ENCODE measurements around the gene KEL.

The KEL gene

DNA sequence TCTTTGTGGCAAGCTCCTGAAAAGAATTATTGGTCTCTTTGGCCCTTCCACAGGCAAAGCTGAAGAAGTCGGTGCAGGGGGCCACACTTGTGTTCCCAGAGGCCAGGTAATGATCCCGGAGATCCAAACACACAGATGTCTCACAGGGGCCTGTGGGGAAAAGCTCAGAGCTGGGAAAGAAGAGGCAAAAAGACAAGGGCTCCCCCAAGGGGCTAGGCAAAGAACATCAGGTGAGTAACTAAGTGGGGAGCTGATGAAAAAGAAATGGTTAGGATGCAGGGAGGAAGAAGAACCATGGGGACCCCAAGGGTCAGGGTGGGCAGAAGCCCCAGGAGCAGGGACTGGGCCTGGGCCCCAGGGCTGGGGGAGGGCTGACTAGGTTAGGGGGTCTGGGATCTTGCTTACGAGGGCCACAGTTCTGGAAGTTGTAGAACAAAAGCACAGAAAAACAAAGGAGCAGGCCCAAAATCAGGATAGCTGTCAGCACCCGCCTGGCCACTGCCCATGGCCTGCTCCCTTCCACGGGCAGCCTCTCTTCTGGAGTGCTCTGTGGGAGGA is 1.1 kb downstream of the KEL start:
- no peak for DNase-seq (ENCODE audit: low spot score)

DNA sequence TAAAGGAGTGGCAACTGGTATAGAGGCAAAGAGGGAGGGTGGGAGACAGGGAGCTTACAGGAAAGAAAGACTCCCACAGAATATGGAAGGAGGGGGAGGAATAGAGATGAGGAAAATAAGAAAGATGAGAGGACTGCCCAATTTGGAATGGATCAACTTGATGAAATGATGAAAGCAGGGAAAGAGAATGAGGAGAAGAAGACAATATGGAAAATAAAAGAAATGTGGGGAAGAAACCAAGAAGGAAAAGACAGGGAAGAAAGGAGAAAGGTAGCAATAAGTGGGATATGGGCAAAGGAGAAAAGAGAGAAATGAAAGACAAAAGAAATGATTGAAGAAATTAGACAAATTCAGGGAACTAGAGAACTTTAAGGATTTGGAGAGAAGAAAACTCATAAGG is 3.0 kb downstream of the KEL start:
- DNase-seq (ENCODE audit: low spot score): no peak

DNA sequence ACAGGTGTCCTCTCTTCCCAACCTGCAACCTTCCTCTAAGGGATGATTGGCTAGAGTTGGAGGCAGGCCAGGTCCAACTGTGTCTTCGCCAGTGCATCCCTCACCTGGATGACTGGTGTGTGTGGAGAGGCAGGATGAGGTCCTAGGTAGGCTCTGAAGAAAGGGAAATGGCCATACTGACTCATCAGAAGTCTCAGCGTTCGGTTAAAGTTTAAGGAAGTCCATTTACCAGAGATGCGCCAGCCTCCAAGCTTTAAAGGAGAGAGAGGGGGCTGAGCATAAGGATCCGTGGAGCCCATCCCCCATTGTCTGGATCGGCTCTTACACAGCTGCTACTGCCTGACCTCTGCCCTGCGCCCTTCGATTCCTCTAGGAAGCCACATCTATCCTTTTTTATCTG is 4.4 kb downstream of the KEL start:
- no peak for DNase-seq (ENCODE audit: low spot score)

DNA sequence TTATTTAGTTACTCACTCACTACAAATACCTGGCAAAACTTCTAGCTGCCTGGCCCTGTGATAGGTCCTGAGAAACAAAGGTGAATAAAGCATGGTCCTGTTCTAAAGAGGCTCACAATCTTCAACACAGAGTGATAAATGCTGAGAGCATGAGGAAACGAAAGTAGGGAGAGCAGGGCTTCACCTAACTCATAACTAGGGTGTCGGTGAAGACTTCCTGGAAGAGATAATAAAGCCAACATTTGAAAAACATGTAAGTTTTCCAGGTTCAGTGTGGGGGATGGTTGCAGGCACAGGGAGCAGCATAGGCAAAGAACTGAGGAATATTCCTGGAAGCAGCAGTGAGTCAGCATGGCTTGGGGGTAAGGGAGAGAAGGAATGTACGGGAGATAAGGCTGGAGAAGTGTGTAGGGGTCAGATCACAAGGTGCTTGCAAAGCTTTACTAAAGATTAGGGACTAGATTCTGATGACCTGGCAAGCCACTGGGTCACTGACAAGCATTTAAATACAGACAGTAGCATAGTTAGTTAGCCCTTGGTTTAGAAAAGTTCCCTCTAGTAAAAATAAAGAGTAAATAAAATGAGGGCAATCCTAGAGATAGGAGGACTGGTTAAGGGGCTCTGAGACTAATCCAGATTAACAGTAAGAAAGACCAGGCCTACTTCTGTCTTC is 5.1 kb downstream of the KEL start:
- DNase-seq (ENCODE audit: low spot score): peak; percentile 42

DNA sequence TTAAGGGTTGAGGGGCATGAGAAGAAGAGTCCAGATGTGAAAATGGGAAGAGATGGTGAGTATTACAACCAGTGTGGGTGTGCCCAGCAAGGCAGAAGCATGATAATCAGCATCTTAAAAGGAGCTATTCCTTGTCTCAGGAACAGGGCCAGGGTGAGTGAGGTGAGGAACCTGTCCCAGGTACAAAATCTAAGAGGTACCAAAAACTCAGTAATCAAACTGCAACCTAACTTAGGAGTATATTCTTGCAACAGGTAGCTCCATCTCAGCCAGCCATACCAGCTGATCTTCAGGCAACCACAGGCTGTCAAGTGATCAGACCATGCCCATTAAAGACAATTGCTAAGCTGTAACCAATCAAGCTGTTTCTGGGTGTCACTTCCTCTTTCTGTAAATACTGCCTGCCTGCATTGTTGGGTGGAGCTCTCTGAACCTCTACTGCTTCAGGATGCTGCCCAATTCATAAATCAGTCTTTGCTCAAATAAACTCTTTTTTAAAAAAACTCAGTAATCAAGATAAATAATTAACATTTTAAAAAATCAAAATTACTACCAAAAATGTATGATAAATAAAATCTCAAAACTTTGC is 7.4 kb downstream of the KEL start:
- DNase-seq (ENCODE audit: low spot score): no peak

DNA sequence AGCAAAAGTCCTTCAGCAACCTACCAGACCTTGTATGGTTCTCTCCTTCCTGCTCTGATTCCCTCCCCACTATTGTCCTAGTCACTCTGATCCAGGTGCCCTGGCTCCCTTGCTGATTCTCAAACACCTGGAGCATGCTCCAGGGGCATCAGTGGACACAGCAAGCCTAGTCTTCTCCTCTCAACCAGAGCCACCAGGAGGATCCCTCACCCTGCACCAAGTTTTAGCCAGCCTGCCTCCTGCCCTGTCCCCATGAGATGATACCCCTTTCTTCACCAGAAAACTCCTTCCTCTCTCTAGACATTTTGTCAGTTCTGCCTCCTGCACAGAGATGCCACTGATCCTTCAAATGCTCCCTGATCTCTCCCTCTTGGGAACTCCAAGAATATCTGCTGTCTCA is 11.9 kb downstream of the KEL start:
- DNase-seq (ENCODE audit: low spot score): no peak

DNA sequence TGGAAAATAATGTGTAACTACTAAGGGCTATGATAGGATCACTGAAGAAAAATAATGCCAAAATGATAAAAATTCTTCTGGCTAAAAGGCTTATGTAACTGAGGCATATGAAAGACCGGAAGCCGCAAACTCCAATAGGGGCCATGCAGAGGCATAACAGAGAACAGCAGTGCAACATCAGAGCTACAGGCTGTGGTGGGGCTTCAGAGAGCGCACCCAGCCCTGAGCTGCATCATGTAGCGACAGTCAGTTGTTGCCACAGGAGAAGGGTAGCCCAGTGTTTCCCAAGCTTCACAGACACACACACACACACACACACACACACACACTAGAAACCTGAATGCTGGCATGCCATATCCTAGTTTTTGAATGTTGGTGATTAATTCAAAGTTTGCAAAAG is 13.6 kb downstream of the KEL start:
- no peak for DNase-seq (ENCODE audit: low spot score)

DNA sequence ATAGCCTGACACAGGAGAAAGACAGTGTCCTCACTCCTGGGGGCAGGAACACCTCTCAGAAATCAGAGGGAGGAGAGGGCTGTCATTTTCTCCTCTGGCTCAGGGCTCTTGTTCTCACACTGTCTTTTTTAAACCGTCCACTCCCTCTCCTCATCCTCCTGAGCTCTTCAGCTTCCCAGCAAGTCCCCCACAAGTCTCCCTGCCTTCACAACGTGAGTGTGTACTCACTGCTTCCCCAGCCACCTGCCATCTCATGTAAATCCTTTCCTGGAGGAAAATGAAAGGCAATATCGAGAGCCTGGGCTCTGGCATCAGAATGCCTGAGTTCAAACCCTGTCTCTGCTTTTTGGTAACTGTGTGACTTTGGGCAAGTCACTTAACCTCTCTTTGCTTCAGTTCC is 17.2 kb downstream of the KEL start:
- no peak for DNase-seq (ENCODE audit: low spot score)

DNA sequence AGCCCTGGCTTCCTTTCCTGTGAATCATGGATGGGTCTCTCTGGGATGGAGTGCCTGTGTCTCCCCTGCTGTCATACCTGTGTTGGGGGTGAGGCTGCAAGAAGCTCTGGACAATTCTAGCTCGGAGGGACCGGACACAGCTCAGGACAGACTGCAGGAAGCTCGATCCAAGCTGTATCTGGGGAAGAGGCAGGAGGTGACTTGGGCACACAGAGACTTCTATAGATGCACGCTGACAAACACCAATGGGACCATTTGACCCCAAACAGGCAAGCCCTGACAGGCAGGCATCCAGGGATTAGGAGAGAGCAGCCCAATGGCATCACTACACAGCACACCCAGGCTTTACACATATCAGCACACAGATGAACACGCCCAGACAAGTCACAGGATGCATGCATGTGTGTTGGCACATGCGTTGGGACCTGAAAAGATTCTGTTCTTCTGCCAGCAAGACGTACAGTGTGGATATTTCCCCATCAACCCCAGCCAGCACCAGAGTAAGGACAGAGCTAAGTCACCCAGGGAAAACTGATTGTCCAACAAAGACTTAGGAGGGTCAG is 18.4 kb downstream of the KEL start:
- DNase-seq (ENCODE audit: low spot score): no peak

DNA sequence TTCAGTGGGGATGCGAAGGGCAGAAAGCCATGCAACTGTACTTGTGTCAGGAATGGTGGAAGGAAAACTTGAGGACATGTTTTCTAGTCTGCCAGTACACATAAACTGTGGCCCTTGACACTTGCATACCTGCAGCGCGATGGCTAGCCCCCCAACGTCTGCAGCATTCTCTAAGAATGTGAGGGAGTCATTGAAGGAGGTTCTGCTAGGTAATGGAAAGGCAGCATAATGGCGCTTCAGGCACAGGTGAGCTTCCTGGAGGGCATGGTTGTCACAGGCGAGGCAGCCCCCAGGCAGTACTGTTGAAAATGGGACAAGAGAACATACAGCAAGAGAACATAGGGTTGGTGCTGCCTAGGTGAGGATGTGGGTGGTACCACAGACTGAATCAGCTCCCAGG is 19.4 kb downstream of the KEL start:
- DNase-seq (ENCODE audit: low spot score): no peak

DNA sequence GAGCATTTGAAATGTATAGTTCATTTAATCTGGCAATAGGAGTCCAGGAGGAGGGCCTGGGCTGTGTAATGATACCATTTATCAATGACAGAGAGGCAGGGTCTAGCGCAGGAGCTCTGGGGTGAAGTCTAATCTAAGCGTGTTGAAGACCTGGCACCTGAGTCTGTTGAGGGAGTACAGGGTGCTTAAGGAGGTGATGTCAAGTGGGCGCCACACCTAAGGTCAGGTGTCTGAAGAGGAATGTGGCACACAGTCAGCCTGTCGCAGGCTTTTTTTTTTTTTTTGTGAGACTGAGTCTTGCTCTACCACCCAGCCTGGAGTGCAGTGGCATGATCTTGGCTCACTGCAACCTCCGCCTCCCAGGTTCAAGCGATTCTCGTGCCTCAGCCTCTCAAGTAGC is 20.6 kb downstream of the KEL start:
- DNase-seq (ENCODE audit: low spot score): no peak

DNA sequence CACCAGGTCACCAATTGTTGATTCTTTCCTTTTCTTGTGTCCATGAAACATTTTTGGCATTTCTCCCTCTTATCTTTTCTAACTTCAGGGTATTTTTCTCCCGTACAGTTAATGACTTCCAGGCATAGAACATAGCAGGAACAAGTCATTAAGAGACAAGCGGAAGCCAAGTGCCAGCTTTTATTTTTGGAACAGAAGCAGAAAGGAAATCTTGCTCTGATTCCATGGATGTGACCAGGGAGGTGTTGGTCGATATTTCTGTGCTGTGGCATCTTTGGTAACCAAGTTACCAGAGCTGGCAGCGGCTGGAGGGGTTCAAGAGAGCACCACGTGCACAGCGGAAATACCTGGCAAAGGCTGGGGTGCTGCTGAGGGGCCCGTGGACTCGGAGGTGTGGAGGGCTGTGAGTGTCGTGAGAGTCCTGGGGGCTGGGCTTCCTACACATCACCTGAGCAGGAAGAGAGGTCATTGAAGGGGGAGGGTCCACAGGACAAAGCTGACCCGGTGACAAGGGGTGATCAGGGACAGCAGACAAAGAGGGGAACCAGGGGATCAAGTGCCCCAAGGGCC is 21.1 kb downstream of the KEL start:
- DNase-seq (ENCODE audit: low spot score): no peak

DNA sequence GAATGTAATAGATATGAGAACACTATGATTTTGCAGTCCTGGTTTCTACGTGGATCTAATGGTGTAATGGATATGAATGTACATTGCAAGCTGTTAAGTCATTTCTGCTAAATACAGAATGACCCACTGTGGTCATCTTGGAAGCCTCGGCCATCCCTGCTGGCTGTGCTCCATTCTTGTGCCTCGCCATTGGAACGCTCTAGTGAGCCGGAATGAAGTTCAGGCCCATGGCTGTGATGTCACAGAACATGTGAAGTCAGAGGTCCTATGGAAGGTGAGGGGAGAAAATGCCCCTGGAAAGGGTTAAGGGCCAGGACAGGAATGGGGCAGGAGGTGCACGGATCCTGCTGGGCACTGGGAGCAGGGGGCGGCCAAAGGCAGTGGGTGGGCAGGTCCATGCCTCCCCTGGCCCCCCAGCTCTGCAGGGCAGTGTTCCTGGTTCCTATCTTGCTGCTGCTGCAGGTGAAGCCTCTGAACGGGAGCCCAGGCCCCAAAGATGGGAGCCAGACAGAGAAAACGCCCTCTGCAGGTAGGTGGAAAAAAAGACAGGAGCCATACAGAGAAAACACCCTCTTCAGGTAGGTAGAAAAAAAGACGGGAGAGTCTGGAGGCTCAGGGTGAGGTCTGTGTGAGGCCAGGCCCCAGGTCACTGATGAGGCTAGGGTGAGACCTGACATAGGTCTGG is 22.8 kb downstream of the KEL start, which contains the start of gene LLCFC1:
LLCFC1 (plus strand) TSS at position 259 of the 685 bp plus-strand sequence; CDS start at position 397, 138 bp downstream.
- no peak for DNase-seq (ENCODE audit: low spot score)

DNA sequence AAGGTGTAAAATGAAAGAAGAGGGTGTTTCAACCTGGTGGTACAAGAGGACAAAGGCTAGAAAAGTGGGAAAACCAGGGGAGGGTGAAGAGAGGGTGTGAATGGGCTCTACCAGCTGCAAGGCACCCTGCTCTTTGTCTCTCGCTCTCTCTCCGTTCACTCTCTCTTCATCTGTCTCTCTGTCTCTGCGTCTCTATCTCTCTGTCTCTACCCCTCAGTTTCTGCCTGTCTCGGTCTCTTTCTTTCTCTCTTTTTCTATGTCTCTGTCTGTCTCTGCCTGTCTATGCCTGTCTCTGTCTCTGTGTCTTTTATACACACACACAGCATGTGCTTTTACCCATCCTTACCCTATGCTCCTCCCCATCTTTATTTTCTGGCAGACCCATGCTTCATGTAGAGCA is 23.6 kb downstream of the KEL start:
- DNase-seq (ENCODE audit: low spot score): no peak

DNA sequence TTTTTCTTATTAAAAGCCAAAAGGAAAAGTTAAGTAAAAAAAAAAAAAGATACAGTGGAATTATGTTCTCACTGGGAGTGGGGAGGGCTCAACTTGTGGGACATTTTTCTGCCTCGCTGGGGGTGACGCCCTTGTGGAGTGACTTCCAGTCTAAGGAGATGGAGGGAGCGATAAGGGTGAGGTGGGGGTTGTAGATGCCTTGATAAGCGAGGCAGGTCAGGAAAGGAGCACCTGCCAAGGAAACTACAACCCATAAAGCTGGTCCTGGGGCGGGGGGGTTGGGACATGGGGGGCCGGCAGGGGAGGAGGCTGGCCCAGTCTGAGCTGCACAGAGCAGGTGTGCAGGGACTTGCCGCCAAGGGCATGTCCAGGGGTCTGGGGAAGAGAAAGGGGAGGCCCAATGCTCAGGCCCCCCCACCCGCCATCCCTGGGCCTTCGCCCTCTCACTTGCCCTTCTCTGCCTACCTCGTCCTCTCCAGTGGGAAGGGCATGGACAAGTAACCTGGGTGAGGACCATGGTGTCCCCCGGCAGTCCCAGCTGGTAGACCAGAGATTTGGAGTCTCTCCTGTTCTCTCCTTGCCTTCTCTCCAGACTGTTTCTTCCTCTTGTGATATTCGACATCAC is 26.1 kb downstream of the KEL start:
- no peak for DNase-seq (ENCODE audit: low spot score)

DNA sequence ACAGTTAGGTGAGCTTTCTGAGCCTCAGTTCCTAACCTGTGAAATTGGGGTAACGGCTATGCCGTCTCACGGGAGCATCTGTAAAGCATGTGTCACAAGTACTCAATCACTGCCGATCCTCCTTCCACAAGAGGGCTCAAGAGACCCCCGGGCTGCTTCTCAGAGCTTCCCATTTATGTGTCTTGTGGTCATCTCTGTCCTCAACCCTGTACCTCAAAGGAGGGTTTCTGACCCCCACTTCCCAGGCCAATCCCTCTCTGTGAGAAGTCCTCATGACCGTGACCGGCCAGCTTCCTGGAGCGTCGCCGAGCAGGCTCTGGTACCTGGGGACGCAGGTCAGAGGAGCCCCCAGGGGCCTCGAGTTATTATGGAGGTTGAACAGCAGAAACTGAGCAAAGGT is 28.1 kb downstream of the KEL start:
- DNase-seq (ENCODE audit: low spot score): no peak

DNA sequence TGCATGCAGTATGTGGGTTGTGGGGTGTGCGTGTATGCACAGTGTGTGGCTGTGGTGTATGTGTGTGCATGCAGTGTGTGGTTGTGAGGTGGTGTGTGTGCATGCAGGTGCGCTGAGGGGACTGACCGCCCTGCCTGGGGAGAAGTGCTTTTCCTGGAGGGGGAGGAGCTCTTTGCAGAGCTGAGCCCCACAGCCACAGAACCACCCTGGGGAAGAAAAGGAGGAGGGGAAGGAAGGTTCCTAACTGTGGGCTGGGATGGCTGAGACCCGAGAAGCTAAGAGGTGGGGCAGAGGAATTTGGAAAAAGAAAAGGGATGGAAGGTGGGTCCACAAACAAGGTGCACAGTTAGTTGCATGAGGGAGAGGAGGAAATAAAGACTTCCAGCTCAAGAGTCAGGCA is 28.5 kb downstream of the KEL start, which contains the start of gene TRPV5:
TRPV5 (minus strand) TSS at position 123 of the 400 bp plus-strand sequence. CDS start 287 bp downstream, outside the sequence.
- no peak for DNase-seq (ENCODE audit: low spot score)

DNA sequence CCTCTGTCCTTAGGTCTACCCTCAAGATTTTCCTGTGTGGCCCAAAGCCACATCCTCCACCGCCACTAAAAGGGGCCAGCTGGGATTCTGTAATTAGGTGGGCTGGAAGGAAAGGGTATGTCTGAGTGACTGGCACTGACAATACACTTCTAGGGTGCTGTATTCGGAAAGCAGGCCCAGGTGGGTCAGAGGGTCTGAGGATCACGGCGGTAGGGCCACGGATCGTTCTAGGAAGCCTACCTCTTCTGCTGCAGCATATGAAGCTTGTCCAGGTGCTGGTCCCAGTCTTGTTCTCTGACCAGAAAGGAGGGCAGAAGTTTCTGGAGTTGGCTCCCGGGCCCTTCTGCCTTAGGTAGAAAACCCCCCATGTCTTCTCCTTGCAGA is 29.1 kb downstream of the KEL start:
- DNase-seq (ENCODE audit: low spot score): no peak

DNA sequence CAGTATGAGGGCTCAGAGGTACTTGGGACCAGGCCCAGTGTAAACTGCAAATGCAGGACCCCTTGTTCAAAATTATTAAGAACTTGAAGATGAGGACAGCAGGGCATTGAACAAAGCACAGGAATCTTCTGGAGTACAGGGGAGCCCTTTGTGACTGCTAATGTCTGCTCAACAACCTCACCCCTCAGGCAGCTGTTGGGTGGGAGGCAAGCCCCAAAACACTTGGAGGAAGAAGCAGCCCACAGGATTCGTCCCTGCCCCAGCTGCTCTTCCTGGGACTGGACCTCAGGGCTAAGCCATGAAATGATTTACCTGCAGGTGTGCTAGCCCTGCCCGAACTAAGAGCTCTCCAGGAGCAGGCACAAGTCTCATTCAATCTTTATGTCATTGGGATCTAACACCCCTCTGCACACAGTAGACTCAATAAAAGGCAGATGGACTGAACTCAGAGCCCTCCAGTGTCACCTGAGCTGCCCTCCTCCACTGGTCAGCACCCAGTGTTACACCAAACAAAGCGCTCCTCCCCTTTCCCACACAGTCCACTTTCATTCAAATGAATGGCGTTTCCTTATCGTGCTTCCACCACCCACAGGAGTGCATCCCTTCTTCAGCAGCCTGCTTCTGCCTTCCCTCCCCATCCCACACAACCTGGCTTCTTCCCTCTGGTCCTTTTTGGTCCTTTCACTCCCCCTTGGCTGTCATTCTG is 29.6 kb downstream of the KEL start:
- no peak for DNase-seq (ENCODE audit: low spot score)

DNA sequence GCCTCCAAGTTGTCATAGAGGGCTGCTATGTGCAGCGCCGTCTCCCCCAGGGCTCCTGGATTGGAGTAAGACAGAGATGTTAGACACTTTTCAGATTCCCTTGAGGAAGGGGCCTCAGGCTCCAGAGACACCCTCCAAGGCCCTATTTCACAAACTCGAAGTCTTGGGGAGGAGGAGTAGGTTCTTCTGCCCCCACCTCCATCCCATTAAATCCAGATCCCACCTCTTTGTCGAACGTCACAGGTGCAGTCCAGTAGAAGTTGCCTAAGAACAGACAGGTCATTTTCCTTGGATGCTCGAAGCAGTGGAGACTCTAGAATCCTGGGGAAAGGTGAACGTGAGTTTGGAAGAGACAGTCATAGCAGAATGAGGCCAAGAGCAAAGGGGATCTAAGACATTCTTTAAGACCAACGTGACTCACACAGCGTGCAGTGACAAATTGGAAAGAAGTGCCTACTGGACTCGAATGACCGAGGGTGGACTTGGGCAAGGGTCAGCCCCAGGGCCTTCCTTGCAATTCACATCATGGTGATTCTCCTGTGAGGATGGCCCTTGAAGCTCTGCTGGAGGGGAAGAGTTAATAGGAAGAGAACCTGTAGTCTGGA is 31.9 kb downstream of the KEL start:
- DNase-seq (ENCODE audit: low spot score): no peak

DNA sequence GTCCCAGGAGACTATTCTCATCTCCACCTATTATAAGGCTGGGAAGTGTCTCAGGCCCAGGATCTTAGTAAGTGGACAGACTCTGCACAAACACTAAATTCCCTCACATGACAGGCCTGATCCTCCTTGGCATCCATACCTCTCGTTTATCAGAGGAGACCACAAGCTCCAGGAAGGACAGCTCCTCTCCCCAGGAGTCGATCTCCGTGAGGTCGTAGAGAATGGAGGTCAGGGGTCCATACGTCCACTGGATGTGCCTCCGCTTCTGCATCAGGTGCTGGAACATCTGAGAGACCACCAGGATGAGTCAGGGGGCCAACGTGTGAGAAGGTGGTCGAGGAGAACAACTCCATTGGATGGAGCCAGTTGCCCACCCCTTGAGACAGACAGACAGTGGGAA is 34.2 kb downstream of the KEL start:
- no peak for DNase-seq (ENCODE audit: low spot score)

Data from LoVo (cell line).